ENCODE measurements around the gene AHSA1. TPM values are rescaled to one million over a fixed set of nuclear protein-coding genes. Genes with fewer than 3 reads are reported as not detected.

The AHSA1 gene
- total RNA-seq, 1 donor from 2014 or later = 121 TPM

GRCh38 chr14:77470224-77470870 lies 12.5 kb downstream of the AHSA1 start:
- DNase-seq (ENCODE audit: extremely low read depth, low read depth, low spot score) = no peak

GRCh38 chr14:77473921-77474320 lies 16.0 kb downstream of the AHSA1 start:
- DNase-seq (ENCODE audit: extremely low read depth, low read depth, low spot score) = no peak

- DNase-seq (ENCODE audit: extremely low read depth, low read depth, low spot score) = no peak
These were observed 16.7 kb downstream of the AHSA1 start for GRCh38 chr14:77474479-77475177.

DNA sequence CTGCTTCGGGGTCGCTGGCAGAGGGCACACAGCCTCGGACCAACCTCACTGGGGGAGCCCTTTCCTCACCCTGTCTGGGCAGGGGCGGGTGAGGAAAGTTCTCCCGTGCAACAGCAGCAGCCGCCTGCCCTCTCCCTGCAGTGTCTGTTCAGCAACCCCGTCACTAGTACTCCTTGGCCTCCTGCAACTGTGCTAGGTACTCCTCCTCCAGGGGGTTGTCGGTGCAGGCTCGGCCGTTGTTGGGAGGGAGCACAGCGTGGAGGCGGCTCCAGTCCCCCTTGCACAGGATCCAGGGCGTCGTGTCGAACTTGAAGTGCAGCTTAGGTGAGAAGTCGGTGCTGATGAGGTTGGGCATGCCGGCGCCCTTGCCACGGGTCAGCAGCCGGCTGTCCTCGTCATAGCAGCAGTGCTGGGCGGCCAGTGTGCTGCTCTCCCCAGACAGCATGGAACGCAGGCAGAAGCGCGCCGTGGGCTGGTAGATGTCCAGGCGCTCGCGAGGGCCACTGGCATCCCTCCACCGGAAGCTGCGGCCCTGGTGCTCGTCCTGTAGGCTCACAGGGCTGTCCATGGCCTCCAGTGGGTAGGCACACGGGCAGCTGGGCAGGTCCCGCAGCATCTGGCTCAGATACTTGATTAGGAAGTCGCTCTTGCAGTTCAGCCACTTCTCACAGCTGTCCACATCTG lies 17.7 kb downstream of the AHSA1 start:
- DNase-seq (ENCODE audit: extremely low read depth, low read depth, low spot score) = no peak

- no peak for DNase-seq (ENCODE audit: extremely low read depth, low read depth, low spot score)
These were observed 20.1 kb downstream of the AHSA1 start for GRCh38 chr14:77478029-77478428.

GRCh38 chr14:77478796-77479195 lies 20.9 kb downstream of the AHSA1 start:
- DNase-seq (ENCODE audit: extremely low read depth, low read depth, low spot score) = no peak

DNA sequence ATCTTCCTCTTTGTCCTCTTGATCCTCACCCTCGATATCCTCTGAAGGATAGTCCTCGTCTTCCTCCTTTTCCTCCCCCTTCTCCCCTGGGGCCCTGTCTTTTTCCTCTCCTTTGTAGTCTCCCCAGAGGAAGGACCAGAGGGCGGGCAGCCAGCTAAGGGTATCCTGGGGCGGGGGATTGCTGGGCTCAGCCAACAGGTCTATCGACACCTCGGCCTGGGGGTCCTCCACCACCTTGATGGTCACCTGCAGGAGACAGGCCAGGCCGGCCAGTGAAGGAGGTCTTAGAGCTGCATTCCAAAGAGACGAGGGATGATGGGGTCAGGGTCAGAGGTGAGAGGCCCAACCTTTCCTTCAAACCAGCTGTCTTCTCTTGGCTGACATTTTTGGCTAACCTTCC lies 24.5 kb downstream of the AHSA1 start:
- DNase-seq (ENCODE audit: extremely low read depth, low read depth, low spot score) = no peak

- no peak for DNase-seq (ENCODE audit: extremely low read depth, low read depth, low spot score)
These were observed 27.4 kb downstream of the AHSA1 start for GRCh38 chr14:77485256-77485655.

DNA sequence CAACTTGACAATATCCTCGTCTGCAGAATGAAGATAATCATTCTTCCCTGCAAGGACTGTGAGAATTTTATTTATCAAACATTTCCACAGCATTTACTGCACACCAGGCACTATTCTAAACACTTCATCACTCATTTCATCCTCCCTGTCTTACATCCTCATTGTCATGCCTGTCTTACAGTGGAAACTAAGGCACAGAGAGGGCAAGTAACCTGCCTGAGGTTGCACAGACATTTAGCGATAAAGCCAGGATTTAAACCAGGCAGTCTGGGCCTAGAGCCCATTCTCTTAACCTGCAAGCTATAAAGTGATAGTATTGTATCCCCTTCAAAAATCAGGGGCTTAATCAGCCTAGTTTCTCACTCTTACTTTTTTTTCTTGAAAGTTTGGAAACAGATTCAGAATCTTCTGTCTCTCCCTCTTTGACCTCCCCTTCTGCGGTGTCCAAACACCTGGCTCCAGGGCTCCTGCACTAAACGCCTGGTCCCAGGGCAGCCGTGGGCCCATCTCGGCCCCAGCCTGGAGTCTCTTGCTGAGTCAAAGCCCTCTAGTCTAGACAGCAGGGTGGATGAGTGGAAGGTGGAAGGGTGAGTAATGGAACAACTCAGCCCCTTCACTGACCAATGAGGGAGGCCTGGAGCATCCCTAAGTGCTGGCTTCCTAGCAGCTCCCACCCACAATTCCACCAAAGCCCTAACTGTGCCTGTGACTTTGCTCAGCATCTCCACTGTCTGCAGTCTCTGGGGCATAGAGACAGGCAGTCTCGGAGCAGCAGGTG lies 28.2 kb downstream of the AHSA1 start:
- DNase-seq (ENCODE audit: extremely low read depth, low read depth, low spot score) = no peak

GRCh38 chr14:77488558-77488957 lies 30.7 kb downstream of the AHSA1 start:
- no peak for DNase-seq (ENCODE audit: extremely low read depth, low read depth, low spot score)

GRCh38 chr14:77489041-77489440 lies 31.1 kb downstream of the AHSA1 start:
- no peak for DNase-seq (ENCODE audit: extremely low read depth, low read depth, low spot score)

DNA sequence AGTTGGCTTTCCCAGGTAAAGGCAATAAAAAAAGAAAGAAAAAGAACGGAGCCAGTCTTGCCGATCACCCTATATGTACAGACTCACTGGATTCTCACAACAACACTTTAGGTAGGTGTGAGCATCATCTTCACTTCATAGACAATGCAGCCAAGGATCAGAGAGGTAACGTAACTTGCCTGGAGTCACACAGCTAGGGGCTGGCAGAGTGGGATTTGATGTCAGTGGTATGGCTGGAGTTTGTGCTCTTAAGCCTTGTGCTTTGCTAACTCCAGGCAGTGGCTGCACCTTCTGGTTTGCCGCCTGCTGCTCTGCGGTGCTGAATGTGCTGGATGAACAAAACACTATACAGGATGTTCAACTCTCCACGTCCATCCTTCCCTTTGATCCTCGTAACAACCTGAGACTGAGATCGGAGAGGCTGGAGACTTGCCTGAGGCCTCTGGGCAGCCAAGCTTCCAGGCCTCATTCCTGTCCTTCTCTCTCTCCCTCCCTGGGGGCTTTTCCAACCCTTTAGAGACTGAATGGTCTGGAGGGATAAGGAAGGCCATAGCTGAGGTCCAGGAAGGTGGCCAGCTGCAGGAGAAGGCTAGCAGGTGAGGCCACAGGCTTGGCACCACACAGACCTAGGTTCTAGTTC lies 32.6 kb downstream of the AHSA1 start:
- DNase-seq (ENCODE audit: extremely low read depth, low read depth, low spot score) = no peak

GRCh38 chr14:77491056-77491455 lies 33.2 kb downstream of the AHSA1 start:
- DNase-seq (ENCODE audit: extremely low read depth, low read depth, low spot score) = no peak

GRCh38 chr14:77495334-77495733 lies 37.4 kb downstream of the AHSA1 start:
- DNase-seq (ENCODE audit: extremely low read depth, low read depth, low spot score) = no peak

GRCh38 chr14:77498120-77498979 lies 40.5 kb downstream of the AHSA1 start, which contains the start of gene ISM2:
Gene ISM2 (minus strand): TSS chr14:77498816. CDS start chr14:77498793, 23 bp downstream.
- no peak for DNase-seq (ENCODE audit: extremely low read depth, low read depth, low spot score)

DNA sequence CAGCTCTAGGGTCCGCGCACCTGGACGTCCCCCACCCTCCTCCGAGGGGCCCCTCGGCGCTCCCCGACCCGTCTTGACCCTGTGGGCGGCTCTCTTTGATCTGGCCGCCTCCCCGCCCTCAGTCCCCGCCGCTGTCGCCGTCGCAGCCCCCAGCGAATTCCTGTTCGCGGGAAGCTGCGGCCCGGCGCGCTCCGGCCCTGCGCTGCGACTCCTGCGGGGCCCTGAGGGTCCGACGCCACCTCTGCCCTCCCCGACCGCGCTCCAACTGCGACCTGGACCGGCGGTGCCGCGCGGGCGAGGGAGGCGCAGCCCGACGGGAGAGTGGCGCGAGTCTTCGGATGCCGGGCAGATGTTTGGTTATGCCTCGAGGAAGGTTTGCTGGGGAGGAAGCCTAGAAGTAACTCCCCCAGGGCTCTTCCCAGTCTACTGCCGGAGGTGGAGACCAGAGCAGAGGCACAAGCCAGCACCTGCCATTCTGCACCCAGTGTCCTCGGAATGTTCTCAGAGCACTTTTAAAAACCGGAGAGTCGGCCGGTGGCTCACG lies 41.2 kb downstream of the AHSA1 start:
- DNase-seq (ENCODE audit: extremely low read depth, low read depth, low spot score) = no peak

DNA sequence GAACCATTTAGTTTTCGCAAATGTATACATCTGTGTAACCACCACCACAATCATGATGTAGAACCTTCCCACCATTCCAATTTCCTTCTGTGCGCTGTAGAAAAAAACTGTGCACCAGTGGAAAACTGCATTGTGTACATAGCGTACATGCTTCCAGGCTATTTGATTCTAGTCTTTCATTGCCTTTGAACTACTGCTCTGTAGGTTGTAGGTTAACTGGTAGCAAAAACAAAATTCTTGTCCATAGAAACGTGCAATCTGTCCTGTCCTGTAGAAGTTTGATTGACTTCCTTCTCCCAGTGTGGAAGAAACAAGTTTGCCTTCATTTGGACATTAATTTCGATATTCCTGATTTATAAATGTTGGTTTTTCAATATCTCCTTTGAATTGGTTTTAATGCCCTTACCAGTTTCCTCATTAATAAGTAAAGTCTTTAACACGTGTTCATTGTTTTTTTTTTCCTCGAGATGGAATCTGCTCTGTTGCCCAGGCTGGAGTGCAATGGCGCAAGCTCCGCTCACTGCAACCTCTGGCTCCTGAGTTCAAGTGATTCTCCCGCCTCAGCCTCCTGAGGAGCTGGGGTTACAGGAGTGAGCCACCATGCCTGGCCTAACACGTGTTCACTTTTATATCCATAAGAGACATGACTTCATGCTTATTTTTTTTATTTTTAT lies 44.4 kb downstream of the AHSA1 start:
- DNase-seq (ENCODE audit: extremely low read depth, low read depth, low spot score) = no peak

DNA sequence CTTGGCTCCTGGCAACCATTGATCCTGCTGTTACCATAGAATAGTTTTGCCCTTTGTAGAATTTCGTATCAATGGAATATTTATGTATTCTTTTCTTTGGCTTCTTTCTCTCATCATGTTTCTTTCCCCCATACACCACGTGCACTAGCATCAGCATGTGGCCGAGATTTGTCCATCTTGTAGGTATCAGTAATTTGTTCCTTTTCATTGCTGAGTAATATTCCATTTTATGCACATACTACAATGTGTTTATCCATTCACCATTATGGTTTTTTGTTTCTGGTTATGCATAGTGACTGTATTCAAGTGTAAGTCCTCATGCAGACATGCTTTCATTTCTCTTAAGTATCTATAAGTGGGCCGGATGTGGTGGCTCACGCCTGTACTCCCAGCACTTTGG lies 45.2 kb downstream of the AHSA1 start:
- no peak for DNase-seq (ENCODE audit: extremely low read depth, low read depth, low spot score)

DNA sequence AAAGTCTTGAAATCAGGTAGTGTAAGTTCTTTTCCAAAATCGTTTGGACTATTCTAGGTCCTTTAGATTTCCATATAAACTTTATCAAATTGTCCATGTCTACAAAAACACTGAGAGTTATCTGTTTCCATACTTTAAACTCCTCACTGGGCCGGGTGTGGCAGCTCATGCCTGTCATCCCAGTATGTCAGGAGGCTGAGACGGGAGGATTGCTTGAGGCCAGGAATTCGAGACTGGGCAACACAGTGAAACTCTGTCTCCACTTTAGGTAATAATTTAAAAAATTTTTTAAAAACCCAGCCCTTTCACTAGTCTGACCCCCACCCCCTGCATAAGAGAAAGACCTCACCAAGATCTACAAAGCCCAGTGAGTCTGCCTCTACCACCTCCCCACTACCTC lies 47.1 kb downstream of the AHSA1 start:
- no peak for DNase-seq (ENCODE audit: extremely low read depth, low read depth, low spot score)

Measured in glomerular endothelial cell (primary cell).